ENCODE measurements around the gene TBP.

DNA sequence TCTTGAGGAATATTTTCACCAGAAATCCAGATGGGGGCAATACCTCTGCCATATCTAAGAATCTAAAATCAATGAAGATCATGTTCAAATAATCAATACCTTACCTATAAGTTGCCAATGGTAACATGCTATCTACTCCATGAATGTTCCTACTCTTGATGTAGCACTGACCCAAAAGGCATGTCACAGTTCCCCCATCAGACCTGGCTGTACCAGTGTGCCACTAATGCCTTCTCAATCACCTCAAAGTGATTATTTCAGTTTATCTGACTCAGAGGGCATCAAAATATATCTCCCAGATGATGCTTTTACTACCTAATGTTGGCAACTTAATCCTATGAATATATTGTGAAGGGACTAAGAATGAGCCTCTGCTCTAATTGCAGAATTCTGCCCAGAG, 24.7 kb downstream of the TBP start:
- TF ChIP-seq, protein P1, sequence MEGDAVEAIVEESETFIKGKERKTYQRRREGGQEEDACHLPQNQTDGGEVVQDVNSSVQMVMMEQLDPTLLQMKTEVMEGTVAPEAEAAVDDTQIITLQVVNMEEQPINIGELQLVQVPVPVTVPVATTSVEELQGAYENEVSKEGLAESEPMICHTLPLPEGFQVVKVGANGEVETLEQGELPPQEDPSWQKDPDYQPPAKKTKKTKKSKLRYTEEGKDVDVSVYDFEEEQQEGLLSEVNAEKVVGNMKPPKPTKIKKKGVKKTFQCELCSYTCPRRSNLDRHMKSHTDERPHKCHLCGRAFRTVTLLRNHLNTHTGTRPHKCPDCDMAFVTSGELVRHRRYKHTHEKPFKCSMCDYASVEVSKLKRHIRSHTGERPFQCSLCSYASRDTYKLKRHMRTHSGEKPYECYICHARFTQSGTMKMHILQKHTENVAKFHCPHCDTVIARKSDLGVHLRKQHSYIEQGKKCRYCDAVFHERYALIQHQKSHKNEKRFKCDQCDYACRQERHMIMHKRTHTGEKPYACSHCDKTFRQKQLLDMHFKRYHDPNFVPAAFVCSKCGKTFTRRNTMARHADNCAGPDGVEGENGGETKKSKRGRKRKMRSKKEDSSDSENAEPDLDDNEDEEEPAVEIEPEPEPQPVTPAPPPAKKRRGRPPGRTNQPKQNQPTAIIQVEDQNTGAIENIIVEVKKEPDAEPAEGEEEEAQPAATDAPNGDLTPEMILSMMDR (conservative IDR thresholded peaks at IDR 0.05; ENCODE audit: low read depth, low read length): no peak
- no peak for TF ChIP-seq EZH2phosphoT487 (IDR thresholded peaks at IDR 0.05; ENCODE audit: borderline replicate concordance, low read length)
